ENCODE data around the gene B4GALT3.

The B4GALT3 gene

GRCh38 chr1:161198194-161198896, 21.0 kb upstream of the B4GALT3 start:
- DNase-seq (ENCODE audit: low spot score): no peak
- TF ChIP-seq CTCF (IDR thresholded peaks at IDR 0.05): no peak
- H3K27ac ChIP-seq: peak overlapping the region; percentile 97 to 98
- H3K4me3 ChIP-seq: peak overlapping the region; percentile 75

GRCh38 chr1:161197560-161198193, 20.4 kb upstream of the B4GALT3 start:
- no peak for DNase-seq (ENCODE audit: low spot score)
- H3K27ac ChIP-seq: peak overlapping the region; percentile 97 to 98
- peak overlapping the region; percentile 75 for H3K4me3 ChIP-seq
- TF ChIP-seq CTCF (IDR thresholded peaks at IDR 0.05): no peak

- Histone ChIP-seq H3K4me3 (peak overlapping the region; percentile 75), H3K27ac (peak overlapping the region; percentile 97 to 98)
- DNase-seq (ENCODE audit: low spot score): no peak
- TF ChIP-seq CTCF (IDR thresholded peaks at IDR 0.05): no peak
These were observed 19.5 kb upstream of the B4GALT3 start for GRCh38 chr1:161196521-161197451.

- no peak for TF ChIP-seq CTCF (IDR thresholded peaks at IDR 0.05)
- DNase-seq (ENCODE audit: low spot score): no peak
- Histone ChIP-seq H3K4me3 (peak overlapping the region; percentile 75), H3K27ac (peak overlapping the region in 1 of 2 donors; percentile 98)
These were observed 18.8 kb upstream of the B4GALT3 start for GRCh38 chr1:161196111-161196510.

GRCh38 chr1:161195171-161195570, 17.9 kb upstream of the B4GALT3 start:
- H3K27ac ChIP-seq: peak overlapping the region in 1 of 2 donors; percentile 98
- DNase-seq (ENCODE audit: low spot score): no peak
- TF ChIP-seq CTCF (IDR thresholded peaks at IDR 0.05): no peak
- H3K4me3 ChIP-seq: peak overlapping the region; percentile 75

- TF ChIP-seq CTCF (IDR thresholded peaks at IDR 0.05): no peak
- H3K27ac ChIP-seq: peak overlapping the region; percentile 23 to 70
- H3K4me3 ChIP-seq: peak overlapping the region; percentile 75
- no peak for DNase-seq (ENCODE audit: low spot score)
These were observed 16.4 kb upstream of the B4GALT3 start for GRCh38 chr1:161193561-161194235.
